ENCODE measurements around the gene ZEB2.

DNA sequence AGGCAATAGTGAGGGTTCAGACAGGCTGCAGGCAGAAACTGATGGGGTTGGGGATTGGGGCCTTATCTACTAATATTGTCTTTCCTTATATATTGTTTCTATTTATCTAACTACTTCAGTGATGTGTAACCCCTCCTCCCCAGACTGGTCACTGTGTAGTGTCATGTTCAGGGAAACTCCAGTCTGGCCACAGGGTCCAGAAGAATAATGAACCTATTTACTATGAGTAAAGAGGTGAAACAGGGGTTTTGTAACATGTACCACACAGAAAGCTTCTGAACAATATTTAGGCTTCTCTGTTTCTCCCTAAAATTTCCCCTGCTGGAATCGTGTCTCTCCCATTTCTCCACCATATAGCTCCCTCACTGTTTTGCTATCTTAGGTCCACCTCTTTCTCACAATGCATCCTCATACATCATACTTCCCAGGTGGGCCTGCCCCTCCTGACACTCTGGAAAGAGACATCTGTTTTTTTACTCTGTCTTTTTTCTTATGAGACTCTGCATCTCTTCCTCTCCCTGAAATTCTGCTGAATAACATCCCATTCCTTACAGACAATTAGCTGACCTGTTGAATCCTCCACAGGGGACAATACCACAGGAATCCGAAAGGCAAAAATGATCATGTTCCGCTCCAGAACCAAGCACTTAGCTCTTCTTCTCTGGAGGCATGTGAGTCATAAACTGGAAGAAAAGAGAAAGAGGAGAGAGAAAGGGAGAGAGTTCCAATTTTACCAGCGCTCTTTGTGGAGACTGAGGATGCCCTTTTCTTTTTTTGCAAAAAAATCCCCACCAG, 154.8 kb downstream of the ZEB2 start:
- TF ChIP-seq POLR2A (IDR thresholded peaks at IDR 0.05) = no peak
- TF ChIP-seq, protein P1, sequence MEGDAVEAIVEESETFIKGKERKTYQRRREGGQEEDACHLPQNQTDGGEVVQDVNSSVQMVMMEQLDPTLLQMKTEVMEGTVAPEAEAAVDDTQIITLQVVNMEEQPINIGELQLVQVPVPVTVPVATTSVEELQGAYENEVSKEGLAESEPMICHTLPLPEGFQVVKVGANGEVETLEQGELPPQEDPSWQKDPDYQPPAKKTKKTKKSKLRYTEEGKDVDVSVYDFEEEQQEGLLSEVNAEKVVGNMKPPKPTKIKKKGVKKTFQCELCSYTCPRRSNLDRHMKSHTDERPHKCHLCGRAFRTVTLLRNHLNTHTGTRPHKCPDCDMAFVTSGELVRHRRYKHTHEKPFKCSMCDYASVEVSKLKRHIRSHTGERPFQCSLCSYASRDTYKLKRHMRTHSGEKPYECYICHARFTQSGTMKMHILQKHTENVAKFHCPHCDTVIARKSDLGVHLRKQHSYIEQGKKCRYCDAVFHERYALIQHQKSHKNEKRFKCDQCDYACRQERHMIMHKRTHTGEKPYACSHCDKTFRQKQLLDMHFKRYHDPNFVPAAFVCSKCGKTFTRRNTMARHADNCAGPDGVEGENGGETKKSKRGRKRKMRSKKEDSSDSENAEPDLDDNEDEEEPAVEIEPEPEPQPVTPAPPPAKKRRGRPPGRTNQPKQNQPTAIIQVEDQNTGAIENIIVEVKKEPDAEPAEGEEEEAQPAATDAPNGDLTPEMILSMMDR (IDR thresholded peaks at IDR 0.05) = no peak
- no peak for TF ChIP-seq POLR2AphosphoS5 (IDR thresholded peaks at IDR 0.05)

All from sigmoid colon (tissue), 4 donors.